AG10803 (cell line): Measurements from ENCODE around the gene NDUFS7.
A peak's percentile ranks its signal among the peaks of the same experiment; 100 is the strongest.

Experiments
- DNase-seq: peaks from one replicate; pipeline ENCODE4 v3.0.0; 2010; ENCODE audit warnings: low read depth
- H3K4me3 ChIP-seq: 2 replicates; pipeline ENCODE4 v1.5.1; 2011; ENCODE audit warnings: mild to moderate bottlenecking, low read length, control low read depth
- TF ChIP-seq, protein P1 (sequence below): conservative IDR thresholded peaks from 2 replicates; pipeline ENCODE4 v1.5.1; 2011; ENCODE audit warnings: mild to moderate bottlenecking, low read length, control low read depth, inconsistent platforms

NDUFS7 gene

DNA sequence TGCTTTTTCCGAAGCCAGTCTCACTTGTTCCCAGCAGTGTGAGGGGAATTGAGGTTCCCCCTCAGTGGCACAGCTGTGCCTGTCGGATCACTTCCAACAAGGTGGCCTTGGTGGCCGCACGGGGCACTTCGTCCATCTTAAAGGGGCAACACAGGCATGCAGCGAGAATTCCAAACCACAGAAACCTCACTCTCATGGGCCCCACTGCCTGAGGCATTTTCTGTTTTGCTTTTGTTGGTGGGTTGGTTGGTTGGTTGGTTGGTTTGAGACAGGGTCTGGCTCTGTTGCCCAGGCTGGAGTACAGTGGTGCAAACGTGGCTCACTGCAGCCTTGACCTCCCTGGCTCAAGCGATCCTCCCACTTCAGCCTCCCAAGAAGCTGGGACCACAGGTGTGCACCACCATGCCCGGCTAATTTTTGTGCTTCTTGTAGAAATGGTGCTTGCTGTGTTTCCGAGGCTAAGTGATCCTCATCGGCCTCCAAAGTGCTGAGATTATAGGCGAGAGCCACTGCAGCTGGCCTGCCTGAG lies 3.7 kb upstream of the NDUFS7 start:
- H3K4me3 ChIP-seq: no peak overlapping the region
- TF ChIP-seq, protein P1, sequence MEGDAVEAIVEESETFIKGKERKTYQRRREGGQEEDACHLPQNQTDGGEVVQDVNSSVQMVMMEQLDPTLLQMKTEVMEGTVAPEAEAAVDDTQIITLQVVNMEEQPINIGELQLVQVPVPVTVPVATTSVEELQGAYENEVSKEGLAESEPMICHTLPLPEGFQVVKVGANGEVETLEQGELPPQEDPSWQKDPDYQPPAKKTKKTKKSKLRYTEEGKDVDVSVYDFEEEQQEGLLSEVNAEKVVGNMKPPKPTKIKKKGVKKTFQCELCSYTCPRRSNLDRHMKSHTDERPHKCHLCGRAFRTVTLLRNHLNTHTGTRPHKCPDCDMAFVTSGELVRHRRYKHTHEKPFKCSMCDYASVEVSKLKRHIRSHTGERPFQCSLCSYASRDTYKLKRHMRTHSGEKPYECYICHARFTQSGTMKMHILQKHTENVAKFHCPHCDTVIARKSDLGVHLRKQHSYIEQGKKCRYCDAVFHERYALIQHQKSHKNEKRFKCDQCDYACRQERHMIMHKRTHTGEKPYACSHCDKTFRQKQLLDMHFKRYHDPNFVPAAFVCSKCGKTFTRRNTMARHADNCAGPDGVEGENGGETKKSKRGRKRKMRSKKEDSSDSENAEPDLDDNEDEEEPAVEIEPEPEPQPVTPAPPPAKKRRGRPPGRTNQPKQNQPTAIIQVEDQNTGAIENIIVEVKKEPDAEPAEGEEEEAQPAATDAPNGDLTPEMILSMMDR: no peak
- no peak for DNase-seq

DNA sequence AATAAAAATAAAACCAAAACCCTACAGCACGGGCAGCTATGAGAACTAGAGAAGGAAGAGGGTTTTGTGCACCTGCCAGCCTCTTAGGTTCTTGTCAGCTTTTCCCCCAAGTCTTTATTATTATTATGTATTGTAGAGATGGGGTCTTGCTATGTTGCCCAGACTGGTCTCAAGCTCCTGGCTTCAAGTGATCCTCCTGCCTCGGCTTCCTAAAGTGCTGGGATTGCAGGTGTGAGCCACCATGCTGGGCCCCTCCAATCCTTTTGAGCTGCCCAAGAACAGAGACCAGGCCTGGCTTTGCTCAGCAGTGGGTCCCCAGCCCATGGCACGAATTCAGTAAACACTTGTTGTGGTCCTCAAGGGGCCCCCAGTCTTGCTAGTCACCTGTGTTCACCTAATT lies 1.5 kb upstream of the NDUFS7 start:
- DNase-seq: no peak
- TF ChIP-seq, protein P1: no peak
- H3K4me3 ChIP-seq: no peak overlapping the region

DNA sequence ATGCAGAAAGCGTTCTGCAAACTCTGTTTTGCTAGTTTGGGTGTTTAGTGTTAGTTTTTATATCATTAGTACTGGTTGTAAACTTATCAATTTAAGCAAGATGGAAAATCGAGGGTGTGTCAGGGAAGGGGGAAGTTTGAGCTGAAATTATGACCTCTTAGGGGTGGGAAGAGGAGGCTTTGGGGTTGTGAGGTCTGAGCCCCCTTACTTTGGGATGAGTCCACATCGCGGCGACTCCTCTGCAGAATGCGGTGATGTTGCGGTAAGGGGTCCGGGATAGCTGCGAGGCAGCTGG lies 743 bp upstream of the NDUFS7 start:
- H3K4me3 ChIP-seq: no peak overlapping the region
- TF ChIP-seq, protein P1: no peak
- DNase-seq: peak; percentile 86

DNA sequence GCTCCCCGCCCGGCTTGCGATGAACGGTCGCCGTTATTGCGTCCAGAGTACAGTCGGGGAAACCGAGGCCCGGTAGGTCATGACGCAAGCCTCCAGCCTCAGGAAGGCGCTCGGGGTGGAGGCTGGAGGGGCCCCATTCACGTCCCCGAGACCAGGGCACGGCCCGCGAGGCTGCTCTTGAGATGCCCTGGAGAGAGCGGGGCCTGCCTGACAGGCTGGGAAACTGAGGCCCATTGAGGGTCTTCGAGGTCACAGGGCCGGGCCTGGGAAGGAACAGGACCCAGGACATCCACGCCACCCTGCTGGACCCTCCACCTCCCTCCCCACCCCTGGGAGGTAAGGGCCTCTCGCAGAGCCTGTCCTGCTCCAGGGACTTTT lies 367 bp downstream of the NDUFS7 start:
- DNase-seq: no peak
- peak overlapping the region; percentile 89 for H3K4me3 ChIP-seq
- TF ChIP-seq, protein P1: no peak

DNA sequence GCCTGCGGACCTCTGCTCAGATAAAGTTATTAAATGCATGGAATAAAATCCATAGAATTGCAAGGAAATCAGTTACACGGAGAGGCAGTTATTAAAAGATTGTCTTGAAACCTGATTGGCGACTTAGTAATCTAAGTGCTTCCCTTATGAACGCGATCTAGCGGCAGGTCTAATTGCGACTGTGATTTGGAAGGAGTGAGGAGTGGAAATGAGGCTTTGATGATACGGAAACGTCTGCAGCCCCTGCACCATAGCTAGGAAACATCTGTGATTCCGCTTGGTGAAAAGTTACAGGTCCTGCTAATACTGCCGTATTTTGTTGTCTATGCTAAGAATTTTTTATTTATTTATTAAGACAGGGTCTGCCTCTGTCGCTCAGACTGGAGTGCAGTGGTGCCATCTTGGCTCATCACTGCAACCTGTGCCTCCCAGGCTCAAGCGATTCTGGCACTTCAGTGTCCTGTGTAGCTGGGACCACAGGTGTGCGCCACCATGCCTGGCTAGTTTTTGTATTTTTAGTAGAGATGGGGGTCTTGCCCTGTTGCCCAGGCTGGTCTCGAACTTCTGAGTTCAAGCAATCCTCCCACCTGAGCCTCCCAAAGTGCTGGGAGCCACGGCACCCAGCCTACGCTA lies 887 bp downstream of the NDUFS7 start:
- no peak for DNase-seq
- TF ChIP-seq, protein P1: no peak
- peak overlapping the region; percentile 89 for H3K4me3 ChIP-seq

DNA sequence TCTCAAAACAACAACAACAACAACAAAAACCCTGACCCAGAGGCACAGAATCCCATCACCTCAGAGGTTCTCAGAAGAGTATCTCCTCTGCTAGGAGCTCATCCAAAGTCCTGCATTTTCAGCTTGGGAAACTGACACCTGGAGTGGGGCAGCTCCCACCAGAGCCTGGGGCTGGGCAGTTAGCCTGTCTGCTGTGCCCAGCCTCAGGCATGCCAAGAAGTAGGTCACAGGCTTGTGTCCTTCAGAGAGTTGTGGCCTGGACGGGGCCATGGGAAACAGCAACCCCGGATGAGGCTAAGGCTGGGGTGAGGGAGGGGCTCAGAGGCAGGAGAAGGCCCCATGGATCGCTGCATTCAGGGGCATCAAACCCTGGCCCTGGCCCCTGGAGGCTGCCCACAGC lies 2.1 kb downstream of the NDUFS7 start:
- H3K4me3 ChIP-seq: no peak overlapping the region
- TF ChIP-seq, protein P1: no peak
- DNase-seq: no peak

DNA sequence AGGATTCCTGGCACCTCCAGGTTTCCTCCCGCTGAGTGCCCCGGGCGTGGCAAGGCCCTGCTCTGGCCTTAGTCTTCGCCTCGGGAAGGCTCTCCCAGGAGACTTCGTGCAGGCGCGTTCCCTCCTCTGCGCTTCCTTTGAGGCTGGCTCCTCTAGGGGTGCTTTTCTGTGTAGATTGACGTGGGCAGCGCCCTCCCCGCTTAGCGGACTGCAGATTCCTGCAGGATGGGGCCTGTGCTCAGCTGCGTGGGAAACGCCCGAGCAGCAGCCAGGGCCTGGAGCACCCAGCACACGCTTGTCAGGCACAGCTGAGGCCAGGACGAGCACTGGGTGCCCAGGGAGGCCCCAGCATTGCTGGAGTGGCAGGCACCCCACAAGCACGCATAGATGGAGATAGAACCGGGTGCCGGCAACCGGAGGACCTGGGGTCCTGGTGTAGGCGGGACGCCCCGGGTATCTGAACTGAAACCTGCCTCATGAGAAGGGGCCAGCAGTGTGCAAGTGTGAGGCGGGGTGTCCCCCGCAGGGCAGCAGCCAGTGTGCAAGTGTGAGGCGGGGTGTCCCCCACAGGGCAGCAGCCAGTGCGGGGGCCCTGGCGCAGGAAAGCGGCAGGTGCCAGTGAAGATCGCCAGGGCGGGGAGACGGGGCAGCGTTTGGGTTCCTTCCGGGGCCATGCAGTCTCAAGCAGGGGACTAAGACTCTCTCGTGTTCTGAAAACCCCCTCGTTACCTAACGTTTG lies 3.4 kb downstream of the NDUFS7 start:
- no peak overlapping the region for H3K4me3 ChIP-seq
- TF ChIP-seq, protein P1: no peak
- DNase-seq: no peak
